ENCODE results near the gene HCCS. TPM values are rescaled to one million over a fixed set of nuclear protein-coding genes. Genes with fewer than 3 reads are reported as not detected.

Gene HCCS
- total RNA-seq, 1 experiment from 2014 or later: 28.0 TPM

DNA sequence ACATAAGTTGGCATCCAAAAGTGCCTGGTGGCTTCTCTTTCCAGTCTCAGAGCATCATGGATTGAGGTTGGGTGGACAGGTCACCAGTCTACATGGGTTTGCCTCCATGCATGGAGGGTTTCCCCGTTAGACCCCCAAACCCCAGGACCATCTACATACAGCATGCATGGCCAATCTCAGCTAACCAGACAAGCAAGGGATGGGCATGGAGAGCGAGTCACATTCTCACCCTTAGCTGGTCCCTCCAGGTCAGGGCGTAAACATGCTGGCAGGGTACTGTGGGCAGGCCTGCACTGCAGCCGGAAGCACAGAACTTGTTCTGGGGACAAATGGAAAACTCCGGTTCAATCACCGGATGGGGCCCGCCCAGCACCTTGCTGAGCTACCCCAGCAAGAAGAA, 37.3 kb downstream of the HCCS start:
- H3K9me3 Mint-ChIP-seq: no peaks in the 10 kb centered on the region
- POLR2A ChIA-PET: no interaction called here
- no peak overlapping the region for H3K4me3 Mint-ChIP-seq
- no peak for DNase-seq (ENCODE audit: low spot score)
- H3K36me3 Mint-ChIP-seq: no peaks in the 10 kb centered on the region
- H3K27ac Mint-ChIP-seq: no peak overlapping the region
- ATAC-seq: no peak
- no peaks in the 10 kb centered on the region; the same call in 1 of the 2 replicates for H3K27me3 Mint-ChIP-seq (ENCODE audit: low read depth)
- TF ChIP-seq SMAD3 (CRISPR knock-in tag; IDR thresholded peaks at IDR 0.05; ENCODE audit: borderline replicate concordance) (no peak), AFF4 (CRISPR knock-in tag; IDR thresholded peaks at IDR 0.05; ENCODE audit: borderline replicate concordance) (no peak), MXD4 (CRISPR knock-in tag; IDR thresholded peaks at IDR 0.05; ENCODE audit: borderline replicate concordance) (no peak), ATF3 (CRISPR knock-in tag; conservative IDR thresholded peaks at IDR 0.05) (no peak), ZMAT4 (CRISPR knock-in tag; IDR thresholded peaks at IDR 0.05) (no peak), GTF2I (CRISPR knock-in tag; conservative IDR thresholded peaks at IDR 0.05) (no peak), ELF4 (CRISPR knock-in tag; IDR thresholded peaks at IDR 0.05; ENCODE audit: low read depth) (no peak), RORB (CRISPR knock-in tag; IDR thresholded peaks at IDR 0.05) (no peak), MAX (CRISPR knock-in tag; IDR thresholded peaks at IDR 0.05) (no peak), E2F1 (CRISPR knock-in tag; IDR thresholded peaks at IDR 0.05) (no peak)
- TF ChIP-seq, protein P1, sequence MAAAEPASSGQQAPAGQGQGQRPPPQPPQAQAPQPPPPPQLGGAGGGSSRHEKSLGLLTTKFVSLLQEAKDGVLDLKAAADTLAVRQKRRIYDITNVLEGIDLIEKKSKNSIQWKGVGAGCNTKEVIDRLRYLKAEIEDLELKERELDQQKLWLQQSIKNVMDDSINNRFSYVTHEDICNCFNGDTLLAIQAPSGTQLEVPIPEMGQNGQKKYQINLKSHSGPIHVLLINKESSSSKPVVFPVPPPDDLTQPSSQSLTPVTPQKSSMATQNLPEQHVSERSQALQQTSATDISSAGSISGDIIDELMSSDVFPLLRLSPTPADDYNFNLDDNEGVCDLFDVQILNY (CRISPR knock-in tag; IDR thresholded peaks at IDR 0.05): no peak
- TF ChIP-seq, protein P2, sequence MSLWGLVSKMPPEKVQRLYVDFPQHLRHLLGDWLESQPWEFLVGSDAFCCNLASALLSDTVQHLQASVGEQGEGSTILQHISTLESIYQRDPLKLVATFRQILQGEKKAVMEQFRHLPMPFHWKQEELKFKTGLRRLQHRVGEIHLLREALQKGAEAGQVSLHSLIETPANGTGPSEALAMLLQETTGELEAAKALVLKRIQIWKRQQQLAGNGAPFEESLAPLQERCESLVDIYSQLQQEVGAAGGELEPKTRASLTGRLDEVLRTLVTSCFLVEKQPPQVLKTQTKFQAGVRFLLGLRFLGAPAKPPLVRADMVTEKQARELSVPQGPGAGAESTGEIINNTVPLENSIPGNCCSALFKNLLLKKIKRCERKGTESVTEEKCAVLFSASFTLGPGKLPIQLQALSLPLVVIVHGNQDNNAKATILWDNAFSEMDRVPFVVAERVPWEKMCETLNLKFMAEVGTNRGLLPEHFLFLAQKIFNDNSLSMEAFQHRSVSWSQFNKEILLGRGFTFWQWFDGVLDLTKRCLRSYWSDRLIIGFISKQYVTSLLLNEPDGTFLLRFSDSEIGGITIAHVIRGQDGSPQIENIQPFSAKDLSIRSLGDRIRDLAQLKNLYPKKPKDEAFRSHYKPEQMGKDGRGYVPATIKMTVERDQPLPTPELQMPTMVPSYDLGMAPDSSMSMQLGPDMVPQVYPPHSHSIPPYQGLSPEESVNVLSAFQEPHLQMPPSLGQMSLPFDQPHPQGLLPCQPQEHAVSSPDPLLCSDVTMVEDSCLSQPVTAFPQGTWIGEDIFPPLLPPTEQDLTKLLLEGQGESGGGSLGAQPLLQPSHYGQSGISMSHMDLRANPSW (CRISPR knock-in tag; conservative IDR thresholded peaks at IDR 0.05; ENCODE audit: low read depth): no peak
- TF ChIP-seq, protein P3, sequence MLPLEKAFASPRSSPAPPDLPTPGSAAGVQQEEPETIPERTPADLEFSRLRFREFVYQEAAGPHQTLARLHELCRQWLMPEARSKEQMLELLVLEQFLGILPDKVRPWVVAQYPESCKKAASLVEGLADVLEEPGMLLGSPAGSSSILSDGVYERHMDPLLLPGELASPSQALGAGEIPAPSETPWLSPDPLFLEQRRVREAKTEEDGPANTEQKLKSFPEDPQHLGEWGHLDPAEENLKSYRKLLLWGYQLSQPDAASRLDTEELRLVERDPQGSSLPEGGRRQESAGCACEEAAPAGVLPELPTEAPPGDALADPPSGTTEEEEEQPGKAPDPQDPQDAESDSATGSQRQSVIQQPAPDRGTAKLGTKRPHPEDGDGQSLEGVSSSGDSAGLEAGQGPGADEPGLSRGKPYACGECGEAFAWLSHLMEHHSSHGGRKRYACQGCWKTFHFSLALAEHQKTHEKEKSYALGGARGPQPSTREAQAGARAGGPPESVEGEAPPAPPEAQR (CRISPR knock-in tag; IDR thresholded peaks at IDR 0.05): no peak
- TF ChIP-seq, protein P4, sequence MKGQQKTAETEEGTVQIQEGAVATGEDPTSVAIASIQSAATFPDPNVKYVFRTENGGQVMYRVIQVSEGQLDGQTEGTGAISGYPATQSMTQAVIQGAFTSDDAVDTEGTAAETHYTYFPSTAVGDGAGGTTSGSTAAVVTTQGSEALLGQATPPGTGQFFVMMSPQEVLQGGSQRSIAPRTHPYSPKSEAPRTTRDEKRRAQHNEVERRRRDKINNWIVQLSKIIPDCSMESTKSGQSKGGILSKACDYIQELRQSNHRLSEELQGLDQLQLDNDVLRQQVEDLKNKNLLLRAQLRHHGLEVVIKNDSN (CRISPR knock-in tag; IDR thresholded peaks at IDR 0.05): no peak
- H3K4me1 Mint-ChIP-seq: peaks cover 29% of the 10 kb centered on the region
- CTCF ChIA-PET: no interaction called here

All from WTC11 (cell line).